ENCODE measurements around the gene MB. TPM values are rescaled to one million over a fixed set of nuclear protein-coding genes. Genes with fewer than 3 reads are reported as not detected.

Gene MB
- total and polyA plus RNA-seq, 4 donors: 0.13 to 0.25 TPM; not detected in 2

GRCh38 chr22:35604621-35605368 lies 12.3 kb downstream of the MB start (continued):
- TF ChIP-seq CTCF (IDR thresholded peaks at IDR 0.05; ENCODE audit: low read depth, low read length, missing input control) (no peak), RAD21 (IDR thresholded peaks at IDR 0.05) (no peak), GABPA (IDR thresholded peaks at IDR 0.05 in 1 of 2, conservative IDR thresholded peaks at IDR 0.05 in 1 of 2) (no peak), YY1 (IDR thresholded peaks at IDR 0.05) (no peak)

- 78% methylated on average over 9 of the region's 9 CpGs for WGBS
- no peak for TF ChIP-seq REST (IDR thresholded peaks at IDR 0.05)
- no peak for TF ChIP-seq MAX (IDR thresholded peaks at IDR 0.05)
- TF ChIP-seq CTCF (IDR thresholded peaks at IDR 0.05; ENCODE audit: low read depth, low read length, missing input control): no peak
- TF ChIP-seq FOXA1 (IDR thresholded peaks at IDR 0.05): no peak
- TF ChIP-seq ATF3 (IDR thresholded peaks at IDR 0.05): no peak
- no peak for TF ChIP-seq EGR1 (IDR thresholded peaks at IDR 0.05; ENCODE audit: low read depth in 2 of 2)
- TF ChIP-seq NR2F2 (IDR thresholded peaks at IDR 0.05): no peak
- TF ChIP-seq YY1 (IDR thresholded peaks at IDR 0.05): no peak
- no peak for TF ChIP-seq ZBTB33 (IDR thresholded peaks at IDR 0.05)
- TF ChIP-seq RXRA (IDR thresholded peaks at IDR 0.05): no peak
- no peak for TF ChIP-seq GABPA (IDR thresholded peaks at IDR 0.05 in 1 of 2, conservative IDR thresholded peaks at IDR 0.05 in 1 of 2)
- TF ChIP-seq RAD21 (IDR thresholded peaks at IDR 0.05): no peak
- no peak for TF ChIP-seq FOXA2 (IDR thresholded peaks at IDR 0.05)
Observed at GRCh38 chr22:35601743-35602615, 15.2 kb downstream of the MB start.

More at GRCh38 chr22:35601743-35602615, 15.2 kb downstream of the MB start:
- Histone ChIP-seq H3K36me3 (ENCODE audit: control insufficient read depth in 4 of 4, insufficient read depth in 3 of 4, low read depth in 1 of 4, low read length in 3 of 4) (no peaks in the 10 kb centered on the region), H3K4me3 (ENCODE audit: low read depth in 1 of 3, low read length in 3 of 3) (no peak overlapping the region), H3K27ac (ENCODE audit: low read depth in 1 of 2, low read length in 2 of 2) (no peak overlapping the region), H3K9ac (ENCODE audit: low read depth in 1 of 2, low read length in 2 of 2) (no peak overlapping the region), H3K9me3 (ENCODE audit: control insufficient read depth in 4 of 4, low read length in 3 of 4) (no peaks in the 10 kb centered on the region), H3K27me3 (ENCODE audit: control insufficient read depth in 4 of 4, insufficient read depth in 4 of 4, low read length in 3 of 4) (no peaks in the 10 kb centered on the region), H3K4me1 (ENCODE audit: control insufficient read depth in 4 of 4, insufficient read depth in 4 of 4, low read length in 3 of 4) (peaks cover 3 to 10% (median 8%) of the 10 kb centered on the region in 4 donors)
- no peak for DNase-seq (ENCODE audit: low spot score)

Data from liver (tissue), 9 donors.